IMR-90 (cell line): ENCODE measurements around the gene NAPG. TPM values are rescaled to one million over a fixed set of nuclear protein-coding genes. Genes with fewer than 3 reads are reported as not detected.

Experiments
- ATAC-seq: fragments of 200-7000 bp; cut with Tn5 transposase; 2 replicates; pipeline ENCODE4 v1.9.1; 2020; ENCODE audit warnings: low read depth, mild to moderate bottlenecking, moderate library complexity
- BruUV-seq: library from RNA; stranded (reverse); fragments of 400-500 nt; replicated peaks from 2 replicates; lab custom pipeline; 2021; lab: Mats Ljungman, UMichigan
- CTCF ChIA-PET: fragments of 300-600 bp; formaldehyde crosslinking; extraction: SDS; loops from one replicate; lab custom pipeline; 2021; ENCODE audit warnings: antibody characterized with exemption; lab: Yijun Ruan, JAX
- POLR2A ChIA-PET: fragments of 300-600 bp; sonication (Branson Sonifier 250); formaldehyde crosslinking; loops from one replicate; lab custom pipeline; 2022; ENCODE audit warnings: antibody characterized with exemption; ENCODE audit not compliant: unreplicated experiment; lab: Charles Lee
- DNase-seq: peaks from one replicate; pipeline ENCODE4 v3.0.0; 2013
- H2AFZ ChIP-seq: replicated peaks from 2 replicates; pipeline ENCODE3; 2013; ENCODE audit warnings: low read length, mild to moderate bottlenecking; ENCODE audit not compliant: poor library complexity
- H2AK5ac ChIP-seq: 2 replicates; pipeline ENCODE4 v1.6.1; 2013; ENCODE audit warnings: low read depth, low read length, inconsistent platforms
- H2AK9ac ChIP-seq: replicated peaks from 2 replicates; pipeline ENCODE3; 2013; ENCODE audit warnings: mild to moderate bottlenecking, low read depth, low read length, moderate library complexity; ENCODE audit not compliant: poor library complexity
- H2BK120ac ChIP-seq: 2 replicates; pipeline ENCODE4 v1.6.1; 2013; ENCODE audit warnings: low read depth, low read length, inconsistent platforms
- H2BK15ac ChIP-seq: 3 replicates; pipeline ENCODE4 v1.6.1; 2013; ENCODE audit warnings: low read depth, low read length, inconsistent platforms
- H2BK20ac ChIP-seq: 2 replicates; pipeline ENCODE4 v1.6.1; 2013; ENCODE audit warnings: low read depth, mild to moderate bottlenecking, inconsistent platforms, low read length, moderate library complexity
- H2BK5ac ChIP-seq: 2 replicates; pipeline ENCODE4 v1.6.1; 2013; ENCODE audit warnings: mild to moderate bottlenecking, low read depth, low read length, inconsistent platforms; ENCODE audit not compliant: poor library complexity, severe bottlenecking
- H3K14ac ChIP-seq: replicated peaks from 2 replicates; pipeline ENCODE4 v1.6.1; 2013; ENCODE audit warnings: low read depth, low read length, inconsistent platforms
- H3K18ac ChIP-seq: 2 replicates; pipeline ENCODE4 v1.6.1; 2013; ENCODE audit warnings: low read depth, low read length, control low read depth
- H3K23ac ChIP-seq: 2 replicates; pipeline ENCODE4 v1.6.1; 2013; ENCODE audit warnings: low read depth, low read length, inconsistent platforms
- H3K27ac ChIP-seq: 2 replicates; pipeline ENCODE4 v1.5.1; 2013; ENCODE audit warnings: mild to moderate bottlenecking, control low read depth, low read length; ENCODE audit not compliant: insufficient read depth
- H3K27me3 ChIP-seq: 2 replicates; pipeline ENCODE4 v1.6.1; 2013; ENCODE audit warnings: low read length; ENCODE audit not compliant: control insufficient read depth, insufficient read depth
- H3K36me3 ChIP-seq: 2 replicates; pipeline ENCODE4 v1.6.1; 2013; ENCODE audit warnings: low read length, mixed read lengths; ENCODE audit not compliant: control insufficient read depth, insufficient read depth
- H3K4ac ChIP-seq: 2 replicates; pipeline ENCODE4 v1.6.1; 2013; ENCODE audit warnings: low read depth, low read length, inconsistent platforms
- H3K4me1 ChIP-seq: 2 replicates; pipeline ENCODE4 v1.6.1; 2013; ENCODE audit warnings: low read length, mixed read lengths; ENCODE audit not compliant: control insufficient read depth, insufficient read depth
- H3K4me2 ChIP-seq: 2 replicates; pipeline ENCODE4 v1.6.1; 2013; ENCODE audit warnings: low read depth, mild to moderate bottlenecking, control low read depth, low read length, moderate library complexity
- H3K4me3 ChIP-seq: 2 replicates; pipeline ENCODE4 v1.5.1; 2013; ENCODE audit warnings: low read depth, mild to moderate bottlenecking, control low read depth, low read length, moderate library complexity; ENCODE audit not compliant: insufficient read depth
- H3K56ac ChIP-seq: 2 replicates; pipeline ENCODE4 v1.6.1; 2013; ENCODE audit warnings: low read length, inconsistent platforms; ENCODE audit not compliant: insufficient read depth; ENCODE audit errors: extremely low read depth
- H3K79me1 ChIP-seq, 2 experiments: 2 replicates each; pipeline ENCODE4 v1.6.1; 2013; ENCODE audit warnings: low read length in 2 of 2, inconsistent platforms in 1 of 2, low read depth in 1 of 2
- H3K9ac ChIP-seq: 2 replicates; pipeline ENCODE4 v1.6.1; 2013; ENCODE audit warnings: low read depth, low read length, control low read depth
- H3K9me1 ChIP-seq: 2 replicates; pipeline ENCODE4 v1.6.1; 2013; ENCODE audit warnings: low read length, inconsistent platforms; ENCODE audit not compliant: insufficient read depth
- H3K9me3 ChIP-seq: 2 replicates; pipeline ENCODE4 v1.6.1; 2013; ENCODE audit warnings: low read length; ENCODE audit not compliant: control insufficient read depth, insufficient read depth
- H4K20me1 ChIP-seq: 2 replicates; pipeline ENCODE4 v1.6.1; 2013; ENCODE audit warnings: low read length, inconsistent platforms; ENCODE audit not compliant: insufficient read depth
- H4K5ac ChIP-seq: 2 replicates; pipeline ENCODE4 v1.6.1; 2013; ENCODE audit warnings: mild to moderate bottlenecking, low read depth, low read length, control low read depth
- H4K8ac ChIP-seq, 2 experiments: 2 replicates each; pipeline ENCODE4 v1.6.1; 2013; ENCODE audit warnings: low read depth in 2 of 2, low read length in 2 of 2, control low read depth in 1 of 2, inconsistent platforms in 1 of 2
- H4K91ac ChIP-seq: 2 replicates; pipeline ENCODE4 v1.6.1; 2013; ENCODE audit warnings: low read depth, low read length, inconsistent platforms; ENCODE audit not compliant: insufficient read depth
- SMC3 ChIP-seq: fragments of 150-350 bp; IDR thresholded peaks from 2 replicates; pipeline ENCODE4 v1.6.1; 2016; ENCODE audit warnings: low read depth, mild to moderate bottlenecking, antibody characterized with exemption, low read length, moderate library complexity
- WGBS, 2 experiments: methylation state at CpG; one replicate each; pipeline versions ENCODE4 v1.1.5 to v1.1.7; 2013; ENCODE audit warnings: missing lambda C conversion rate in 2 of 2; ENCODE audit not compliant: insufficient read length in 1 of 2; ENCODE audit errors: extremely low coverage in 2 of 2; 5-methylcytosine and 5-hydroxymethylcytosine counted together
- dilution Hi-C: fragments of 300-500 bp; cut with HindIII; formaldehyde crosslinking; loops from one replicate; pipeline ENCODE4 v1.14.3; 2018; ENCODE audit warnings: low sequenced_read_pairs; ENCODE audit not compliant: unreplicated experiment
- in situ Hi-C: fragments of 300-500 bp; cut with MboI; formaldehyde crosslinking; loops from 3 replicates; pipeline ENCODE4 v1.14.3; 2019; ENCODE audit warnings: low sequenced_read_pairs, inconsistent platforms, mixed read lengths
- intact Hi-C: fragments of 100-400 bp; cut with micrococcal nuclease; formaldehyde crosslinking; loops from 2 replicates; pipeline ENCODE4 v1.10.0; 2022
- polyA plus RNA-seq, 3 experiments: library from polyadenylated mRNA; depleted of rRNA; stranded (reverse); fragments of >200 nt; gene quantifications; 2 replicates each; pipeline ENCODE4 v1.2.3, GENCODE V29; 2012; ENCODE audit warnings: low replicate concordance in 1 of 3
- total RNA-seq: library from RNA; depleted of rRNA; stranded (reverse); fragments of >200 nt; gene quantifications from 2 replicates; pipeline ENCODE4 v1.2.3, GENCODE V29; 2012

The NAPG gene
- total and polyA plus RNA-seq, 2 of the 4 experiments (the other 2 are of a cell fraction), result 13.0 to 32.8 TPM

GRCh38 chr18:10482363-10482984 lies 43.4 kb upstream of the NAPG start:
- dilution Hi-C loops, result no loop called here
- H3K56ac ChIP-seq, result no peak overlapping the region
- peaks cover 21% of the 10 kb centered on the region for H3K27me3 ChIP-seq
- no peak for TF ChIP-seq SMC3
- H2BK15ac ChIP-seq, result no peak overlapping the region
- H3K9ac ChIP-seq, result no peak overlapping the region
- no peaks in the 10 kb centered on the region for H3K4me1 ChIP-seq
- no peaks in the 10 kb centered on the region; the same call in 1 of the 2 replicates for H3K36me3 ChIP-seq
- no peak overlapping the region for H3K14ac ChIP-seq
- H2AK9ac ChIP-seq, result no peak overlapping the region
- no peak overlapping the region for H4K8ac ChIP-seq
- no peak overlapping the region for H2AFZ ChIP-seq
- H3K9me1 ChIP-seq, result no peaks in the 10 kb centered on the region
- no peak overlapping the region for H2AK5ac ChIP-seq
- intact Hi-C loops, result no loop called here
- H3K4ac ChIP-seq, result no peak overlapping the region
- in situ Hi-C loops, result no loop called here
- H2BK5ac ChIP-seq, result no peak overlapping the region
- no peak overlapping the region for H3K4me2 ChIP-seq
- no peak overlapping the region for H3K27ac ChIP-seq
- no peak overlapping the region for H3K23ac ChIP-seq
- DNase-seq (no peak), ATAC-seq (no peak)
- CTCF ChIA-PET, result interaction anchor here (0.6 kb wide), 2 partner anchors 75 to 247 kb away, joined by 3 to 5 read pairs; no protein-coding TSS in a partner anchor
- H4K91ac ChIP-seq, result no peak overlapping the region
- no peak overlapping the region for H2BK120ac ChIP-seq
- 86% methylated on average over 6 of the region's 11 CpGs; no CpG with 5 or more reads in 1 of the 2 experiments for WGBS, 2 experiments
- BruUV-seq, result no TSS peak
- H3K9me3 ChIP-seq, result no peaks in the 10 kb centered on the region
- H3K4me3 ChIP-seq, result no peak overlapping the region
- no peak overlapping the region for H3K18ac ChIP-seq
- H4K5ac ChIP-seq, result no peak overlapping the region
- H4K20me1 ChIP-seq, result no peaks in the 10 kb centered on the region
- no peak overlapping the region for H2BK20ac ChIP-seq
- POLR2A ChIA-PET, result interaction anchor here (0.7 kb wide), 1 partner anchor 478 kb away, joined by 3 read pairs; no protein-coding TSS in a partner anchor
- no peaks in the 10 kb centered on the region for H3K79me1 ChIP-seq
